HCT116 (cell line): Measurements from ENCODE around the gene RAPGEF1. TPM values are rescaled to one million over a fixed set of nuclear protein-coding genes. Genes with fewer than 3 reads are reported as not detected.

Experiments
- ATAC-seq: fragments of 200-7000 bp; cut with Tn5 transposase; 2 replicates; pipeline ENCODE4 v1.9.1; 2020; ENCODE audit warnings: mild to moderate bottlenecking, moderate library complexity
- BruUV-seq: library from RNA; stranded (reverse); fragments of 400-500 nt; replicated peaks from 2 replicates; lab custom pipeline; 2021; lab: Mats Ljungman, UMichigan
- CTCF ChIA-PET: fragments of 300-600 bp; sonication (Branson Sonifier 250); formaldehyde crosslinking; loops from one replicate; lab custom pipeline; 2021; ENCODE audit warnings: antibody characterized with exemption; lab: Charles Lee
- POLR2A ChIA-PET: fragments of 300-600, 350-600 bp; sonication (Branson Sonifier 250); formaldehyde crosslinking; loops from one replicate; lab custom pipeline; 2021; ENCODE audit warnings: antibody characterized with exemption; lab: Charles Lee
- RAD21 ChIA-PET, 2 experiments: fragments of 300-600 bp; sonication (Branson Sonifier 250); formaldehyde crosslinking; loops; one replicate each; lab custom pipeline; 2023; ENCODE audit warnings: low total read pairs in 2 of 2; ENCODE audit not compliant: uncharacterized antibody in 2 of 2, unreplicated experiment in 2 of 2, low non-redundant PET in 1 of 2; lab: Charles Lee
- DNase-seq: peaks from one replicate; pipeline ENCODE4 v3.0.0-alpha.2; 2010; ENCODE audit warnings: low read depth, low spot score
- H2AFZ ChIP-seq: fragments of 200-600 bp; shearing (Covaris generic), sonication (generic); 2 replicates; pipeline ENCODE4 v1.6.1; 2017; ENCODE audit warnings: low read depth, mixed run types, mixed read lengths, antibody characterized with exemption, low read length; ENCODE audit not compliant: poor library complexity, severe bottlenecking
- H3K27ac ChIP-seq: 2 replicates; pipeline ENCODE4 v1.5.1; 2012; ENCODE audit warnings: low read depth, low read length
- H3K27me3 ChIP-seq: fragments of 200-600 bp; sonication (generic); 2 replicates; pipeline ENCODE4 v1.6.1; 2016; ENCODE audit warnings: mixed run types, low read length, mixed read lengths; ENCODE audit not compliant: insufficient read depth
- H3K36me3 ChIP-seq, 2 experiments: fragments of 200-500 bp in 1 of 2; fragments of 200-600 bp in 1 of 2; sonication (Bioruptor generic) in 1 of 2; sonication (generic) in 1 of 2; 2 replicates each; pipeline versions ENCODE4 v1.5.1 to v1.6.1; 2014 to 2016; ENCODE audit warnings: low read length in 2 of 2, inconsistent platforms in 1 of 2, mixed read lengths in 1 of 2, mixed run types in 1 of 2; ENCODE audit not compliant: insufficient read depth in 2 of 2, control insufficient read depth in 1 of 2
- H3K4me1 ChIP-seq, 2 experiments: fragments of 200-600 bp in 1 of 2; sonication (generic) in 1 of 2; 2 replicates each; pipeline versions ENCODE4 v1.5.1 to v1.6.1; 2012 to 2017; ENCODE audit warnings: low read length in 2 of 2, inconsistent platforms in 1 of 2, mild to moderate bottlenecking in 1 of 2, mixed read lengths in 1 of 2, mixed run types in 1 of 2, moderate library complexity in 1 of 2; ENCODE audit not compliant: insufficient read depth in 2 of 2, control insufficient read depth in 1 of 2
- H3K4me2 ChIP-seq: fragments of 200-600 bp; sonication (generic); 2 replicates; pipeline ENCODE4 v1.6.1; 2017; ENCODE audit warnings: mixed run types, low read length, mixed read lengths
- H3K4me3 ChIP-seq, 2 experiments: fragments of 200-600 bp in 1 of 2; sonication (generic) in 1 of 2; replicated peaks in 1 of 2; 2 replicates each; pipeline ENCODE4 v1.5.1; 2011 to 2016; ENCODE audit warnings: low read length in 2 of 2, control low read depth in 1 of 2, low read depth in 1 of 2, mild to moderate bottlenecking in 1 of 2, mixed read lengths in 1 of 2, mixed run types in 1 of 2
- H3K79me2 ChIP-seq: fragments of 200-600 bp; sonication (generic); 2 replicates; pipeline ENCODE4 v1.6.1; 2017; ENCODE audit warnings: mild to moderate bottlenecking, mixed run types, low read length, moderate library complexity, mixed read lengths; ENCODE audit not compliant: insufficient read depth
- H3K9ac ChIP-seq: fragments of 200-600 bp; sonication (generic); 2 replicates; pipeline ENCODE4 v1.6.1; 2016; ENCODE audit warnings: low read length, mixed read lengths
- H3K9me2 ChIP-seq: fragments of 200-600 bp; sonication (generic), shearing (Covaris generic); 2 replicates; pipeline ENCODE4 v1.6.1; 2017; ENCODE audit warnings: mixed run types, mild to moderate bottlenecking, moderate library complexity; ENCODE audit not compliant: insufficient read depth
- H3K9me3 ChIP-seq, 2 experiments: fragments of 200-500 bp in 1 of 2; fragments of 200-600 bp in 1 of 2; sonication (Bioruptor generic) in 1 of 2; sonication (generic) in 1 of 2; 2 replicates each; pipeline ENCODE4 v1.6.1; 2014 to 2017; ENCODE audit warnings: low read length in 2 of 2, mixed read lengths in 2 of 2, inconsistent platforms in 1 of 2, low read depth in 1 of 2, mild to moderate bottlenecking in 1 of 2, mixed run types in 1 of 2, moderate library complexity in 1 of 2; ENCODE audit not compliant: control insufficient read depth in 1 of 2, insufficient read depth in 1 of 2
- H4K20me1 ChIP-seq: fragments of 200-600 bp; sonication (generic), shearing (Covaris generic); 2 replicates; pipeline ENCODE4 v1.6.1; 2017; ENCODE audit warnings: mixed run types, mild to moderate bottlenecking, moderate library complexity; ENCODE audit not compliant: insufficient read depth
- CBX3 ChIP-seq: IDR thresholded peaks from 2 replicates; pipeline ENCODE4 v1.6.1; 2012; ENCODE audit warnings: low read depth
- CEBPB ChIP-seq: IDR thresholded peaks from 2 replicates; pipeline ENCODE4 v1.6.1; 2012; ENCODE audit warnings: low read depth
- EGR1 ChIP-seq: IDR thresholded peaks from 2 replicates; pipeline ENCODE4 v1.6.1; 2012; ENCODE audit warnings: low read depth
- ELF1 ChIP-seq: IDR thresholded peaks from 2 replicates; pipeline ENCODE4 v1.6.1; 2012; ENCODE audit warnings: low read depth, borderline replicate concordance
- EZH2phosphoT487 ChIP-seq: fragments of 200-600 bp; IDR thresholded peaks from 2 replicates; pipeline ENCODE4 v1.6.1; 2018; ENCODE audit warnings: antibody characterized with exemption, borderline replicate concordance
- FOSL1 ChIP-seq: IDR thresholded peaks from 2 replicates; pipeline ENCODE4 v1.6.1; 2012; ENCODE audit warnings: low read depth
- JUND ChIP-seq: IDR thresholded peaks from 2 replicates; pipeline ENCODE4 v1.6.1; 2012
- POLR2A ChIP-seq: IDR thresholded peaks from 2 replicates; pipeline ENCODE4 v1.7.0; 2011; ENCODE audit warnings: borderline replicate concordance; ENCODE audit not compliant: insufficient read depth, insufficient read length; ENCODE audit errors: extremely low read depth
- POLR2AphosphoS5 ChIP-seq: IDR thresholded peaks from 2 replicates; pipeline ENCODE4 v1.6.1; 2011; ENCODE audit warnings: mild to moderate bottlenecking, low read depth, low read length, moderate library complexity
- RAD21 ChIP-seq: IDR thresholded peaks from 2 replicates; pipeline ENCODE4 v1.6.1; 2012; ENCODE audit warnings: low read depth, mild to moderate bottlenecking
- TCF7L2 ChIP-seq: IDR thresholded peaks from 2 replicates; pipeline ENCODE4 v1.7.0; 2011; ENCODE audit warnings: borderline replicate concordance, inconsistent platforms; ENCODE audit not compliant: insufficient read depth, insufficient read length; ENCODE audit errors: extremely low read depth
- YY1 ChIP-seq: IDR thresholded peaks from 2 replicates; pipeline ENCODE4 v1.6.1; 2011; ENCODE audit warnings: low read length, low read depth, moderate library complexity, mild to moderate bottlenecking; ENCODE audit not compliant: insufficient replicate concordance; ENCODE audit errors: extremely low read depth
- ZFX ChIP-seq: fragments of 450-650 bp; IDR thresholded peaks from 2 replicates; pipeline ENCODE4 v1.6.1; 2017
- intact Hi-C: fragments of 100-400 bp; cut with micrococcal nuclease; formaldehyde crosslinking; loops from 2 replicates; pipeline ENCODE4 v1.10.0; 2022
- total RNA-seq: library from RNA; stranded (reverse); gene quantifications from one replicate; pipeline ENCODE4 v1.2.1, GENCODE V29; 2021; ENCODE audit not compliant: unreplicated experiment
- TF ChIP-seq, protein P1 (sequence below), 3 experiments: fragments of 200-600 bp in 1 of 3; sonication (generic) in 1 of 3; IDR thresholded peaks in 2 of 3; conservative IDR thresholded peaks in 1 of 3; 2 replicates each; pipeline ENCODE4 v1.5.1; 2012 to 2017; ENCODE audit warnings: low read depth in 2 of 3, low read length in 2 of 3, antibody characterized with exemption in 1 of 3, borderline replicate concordance in 1 of 3, control low read depth in 1 of 3, mild to moderate bottlenecking in 1 of 3, mixed read lengths in 1 of 3, mixed run types in 1 of 3, moderate library complexity in 1 of 3; ENCODE audit not compliant: insufficient read depth in 1 of 3
- TF ChIP-seq, protein P2 (sequence below): IDR thresholded peaks from 2 replicates; pipeline ENCODE4 v1.6.1; 2012
- TF ChIP-seq, protein P3 (sequence below): IDR thresholded peaks from 2 replicates; pipeline ENCODE4 v1.6.1; 2012

RAPGEF1 gene
- total RNA-seq, 1 experiment from 2014 or later, result 43.0 TPM

GRCh38 chr9:131671133-131671520, 68.7 kb downstream of the RAPGEF1 start:
- no peaks in the 10 kb centered on the region for H3K9me2 ChIP-seq
- peaks cover 21% of the 10 kb centered on the region for H3K79me2 ChIP-seq
- DNase-seq (no peak), ATAC-seq (no peak)
- POLR2A ChIA-PET, result no interaction called here
- CTCF ChIA-PET, result no interaction called here
- RAD21 ChIA-PET, result no interaction called here
- no peaks in the 10 kb centered on the region for H3K9me3 ChIP-seq
- H3K4me2 ChIP-seq, result no peak overlapping the region
- no TSS peak for BruUV-seq
- peaks cover 19 to 40% of the 10 kb centered on the region in 2 experiments for H3K4me1 ChIP-seq
- no peak overlapping the region for H3K4me3 ChIP-seq
- no peak overlapping the region for H3K27ac ChIP-seq
- H4K20me1 ChIP-seq, result no peaks in the 10 kb centered on the region
- H2AFZ ChIP-seq, result no peak overlapping the region
- H3K27me3 ChIP-seq, result no peaks in the 10 kb centered on the region
- intact Hi-C loops, result no loop called here
- TF ChIP-seq, protein P1, sequence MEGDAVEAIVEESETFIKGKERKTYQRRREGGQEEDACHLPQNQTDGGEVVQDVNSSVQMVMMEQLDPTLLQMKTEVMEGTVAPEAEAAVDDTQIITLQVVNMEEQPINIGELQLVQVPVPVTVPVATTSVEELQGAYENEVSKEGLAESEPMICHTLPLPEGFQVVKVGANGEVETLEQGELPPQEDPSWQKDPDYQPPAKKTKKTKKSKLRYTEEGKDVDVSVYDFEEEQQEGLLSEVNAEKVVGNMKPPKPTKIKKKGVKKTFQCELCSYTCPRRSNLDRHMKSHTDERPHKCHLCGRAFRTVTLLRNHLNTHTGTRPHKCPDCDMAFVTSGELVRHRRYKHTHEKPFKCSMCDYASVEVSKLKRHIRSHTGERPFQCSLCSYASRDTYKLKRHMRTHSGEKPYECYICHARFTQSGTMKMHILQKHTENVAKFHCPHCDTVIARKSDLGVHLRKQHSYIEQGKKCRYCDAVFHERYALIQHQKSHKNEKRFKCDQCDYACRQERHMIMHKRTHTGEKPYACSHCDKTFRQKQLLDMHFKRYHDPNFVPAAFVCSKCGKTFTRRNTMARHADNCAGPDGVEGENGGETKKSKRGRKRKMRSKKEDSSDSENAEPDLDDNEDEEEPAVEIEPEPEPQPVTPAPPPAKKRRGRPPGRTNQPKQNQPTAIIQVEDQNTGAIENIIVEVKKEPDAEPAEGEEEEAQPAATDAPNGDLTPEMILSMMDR (IDR thresholded peaks at IDR 0.05 in 2 of 3, conservative IDR thresholded peaks at IDR 0.05 in 1 of 3; ENCODE audit: borderline replicate concordance in 1 of 3, insufficient read depth in 1 of 3, low read depth in 2 of 3, low read length in 2 of 3), result 0 out of 6 replicates have a peak, but pooled peaks of 1 of the 3 experiments have one; percentile 5
- TF ChIP-seq JUND, result no peak
- H3K9ac ChIP-seq, result no peak overlapping the region
- H3K36me3 ChIP-seq, result no peaks in the 10 kb centered on the region

- ChIA-PET RAD21 (no interaction called here), CTCF (no interaction called here), POLR2A (no interaction called here)
- DNase-seq (no peak), ATAC-seq (no peak)
- no peaks in the 10 kb centered on the region for H3K9me3 ChIP-seq
- no peak overlapping the region for H3K4me2 ChIP-seq
- BruUV-seq, result no TSS peak
- H3K36me3 ChIP-seq, result no peaks in the 10 kb centered on the region
- H3K4me1 ChIP-seq, result peaks cover 15 to 35% of the 10 kb centered on the region in 2 experiments
- no peak overlapping the region for H2AFZ ChIP-seq
- no peak overlapping the region for H3K9ac ChIP-seq
- H3K4me3 ChIP-seq, result no peak overlapping the region
- H3K27ac ChIP-seq, result no peak overlapping the region
- peaks cover 14% of the 10 kb centered on the region for H3K79me2 ChIP-seq
- no peak for TF ChIP-seq EGR1
- TF ChIP-seq ZFX, result no peak
- TF ChIP-seq YY1, result no peak
- no peak for TF ChIP-seq EZH2phosphoT487
- no peak for TF ChIP-seq POLR2AphosphoS5
- TF ChIP-seq JUND, result no peak
- no peak for TF ChIP-seq CEBPB
- TF ChIP-seq, protein P2, sequence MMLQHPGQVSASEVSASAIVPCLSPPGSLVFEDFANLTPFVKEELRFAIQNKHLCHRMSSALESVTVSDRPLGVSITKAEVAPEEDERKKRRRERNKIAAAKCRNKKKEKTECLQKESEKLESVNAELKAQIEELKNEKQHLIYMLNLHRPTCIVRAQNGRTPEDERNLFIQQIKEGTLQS, result no peak
- TF ChIP-seq TCF7L2, result no peak
- no peak for TF ChIP-seq RAD21
- TF ChIP-seq CBX3, result no peak
- no peak for TF ChIP-seq ELF1
- TF ChIP-seq, protein P3, sequence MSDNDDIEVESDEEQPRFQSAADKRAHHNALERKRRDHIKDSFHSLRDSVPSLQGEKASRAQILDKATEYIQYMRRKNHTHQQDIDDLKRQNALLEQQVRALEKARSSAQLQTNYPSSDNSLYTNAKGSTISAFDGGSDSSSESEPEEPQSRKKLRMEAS, result no peak
- no peak for TF ChIP-seq FOSL1
- TF ChIP-seq POLR2A, result no peak
- H3K9me2 ChIP-seq, result no peaks in the 10 kb centered on the region
- no peaks in the 10 kb centered on the region for H4K20me1 ChIP-seq
- intact Hi-C loops, result no loop called here
- no peaks in the 10 kb centered on the region for H3K27me3 ChIP-seq
These were observed 69.4 kb downstream of the RAPGEF1 start for GRCh38 chr9:131670247-131671132.
